BLaER1 treated with 17β-estradiol and CSF1 and Interleukin-3, amounts not matched to agents 10 nM and 100 nM (cell line): ENCODE results near the gene SHROOM3.

ENCODE experiments used
- H3K27ac ChIP-seq, 11 experiments: shearing (Covaris generic); formaldehyde crosslinking; 2 replicates each; pipeline ENCODE4 v1.8.1; 2022
- H3K27me3 ChIP-seq, 11 experiments: shearing (Covaris generic); formaldehyde crosslinking; 2 replicates each; pipeline ENCODE4 v1.8.1; 2022
- H3K36me3 ChIP-seq, 11 experiments: shearing (Covaris generic); formaldehyde crosslinking; 2 replicates each; pipeline ENCODE4 v1.8.1; 2022
- H3K4me1 ChIP-seq, 10 experiments: shearing (Covaris generic); formaldehyde crosslinking; 2 replicates each; pipeline ENCODE4 v1.8.1; 2022
- H3K4me2 ChIP-seq, 11 experiments: shearing (Covaris generic); formaldehyde crosslinking; 2 replicates each; pipeline ENCODE4 v1.8.1; 2022
- H3K4me3 ChIP-seq, 10 experiments: shearing (Covaris generic); formaldehyde crosslinking; 2 replicates each; pipeline ENCODE4 v1.8.1; 2022
- H3K9ac ChIP-seq, 11 experiments: shearing (Covaris generic); formaldehyde crosslinking; 2 replicates each; pipeline ENCODE4 v1.8.1; 2022
- H3K9me3 ChIP-seq, 11 experiments: shearing (Covaris generic); formaldehyde crosslinking; replicated peaks in 1 of 11; 2 replicates each; pipeline ENCODE4 v1.8.1; 2022
- H4K20me1 ChIP-seq, 11 experiments: shearing (Covaris generic); formaldehyde crosslinking; 2 replicates each; pipeline ENCODE4 v1.8.1; 2022
- Cebpa-rat ChIP-seq, 11 experiments: shearing (Covaris generic); IDR thresholded peaks; 2 replicates each; pipeline ENCODE4 v1.8.1; 2022

SHROOM3 gene

DNA sequence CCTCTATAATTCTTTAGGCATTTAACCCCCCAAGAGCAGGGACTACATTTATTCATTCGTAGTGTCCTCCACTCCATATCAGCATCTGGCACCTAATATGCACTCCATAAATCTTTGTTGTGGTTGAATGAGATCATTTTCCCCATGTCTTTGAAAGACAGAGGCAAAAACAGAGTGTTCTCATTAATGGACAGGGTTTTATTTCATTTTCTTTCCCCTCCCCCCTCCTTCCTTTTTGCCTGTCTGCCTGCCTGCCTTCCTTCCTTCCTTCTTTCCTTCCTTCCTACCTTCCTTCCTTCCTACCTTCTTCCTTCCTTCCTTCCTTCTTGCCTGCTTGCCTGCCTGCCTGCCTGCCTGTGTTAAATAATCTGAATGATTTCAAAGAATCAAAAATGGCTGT is 83.2 kb downstream of the SHROOM3 start:
- TF ChIP-seq Cebpa-rat (IDR thresholded peaks at IDR 0.05), result no peak
- H3K27ac ChIP-seq, result peak overlapping the region in 4 of 11 experiments; percentile 9 to 53 (median 33); a peak in 5 of 22 replicates
- H3K36me3 ChIP-seq, result no peaks in the 10 kb centered on the region
- no peak overlapping the region; a peak in 1 of 22 replicates for H3K9ac ChIP-seq
- H3K4me3 ChIP-seq, result no peak overlapping the region
- no peaks in the 10 kb centered on the region for H3K27me3 ChIP-seq
- H4K20me1 ChIP-seq, result no peaks in the 10 kb centered on the region
- peaks cover 17 to 38% (median 31%) of the 10 kb centered on the region in 10 experiments for H3K4me1 ChIP-seq
- peaks cover 14 to 46% (median 31%) of the 10 kb centered on the region in 11 experiments for H3K9me3 ChIP-seq
- H3K4me2 ChIP-seq, result peak overlapping the region in 9 of 11 experiments; percentile 24 to 61 (median 42); a peak in 16 of 22 replicates

GRCh38 chr4:76523593-76523992 is 88.6 kb downstream of the SHROOM3 start:
- Histone ChIP-seq H3K36me3 (no peaks in the 10 kb centered on the region), H3K4me1 (peaks cover 0 to 33% (median 24%) of the 10 kb centered on the region in 10 experiments; a peak in 16 of 20 replicates), H3K27me3 (no peaks in the 10 kb centered on the region), H3K4me2 (no peak overlapping the region), H3K4me3 (no peak overlapping the region), H4K20me1 (no peaks in the 10 kb centered on the region), H3K9ac (no peak overlapping the region), H3K9me3 (peaks cover 11 to 52% (median 27%) of the 10 kb centered on the region in 11 experiments), H3K27ac (no peak overlapping the region)
- TF ChIP-seq Cebpa-rat (IDR thresholded peaks at IDR 0.05), result no peak

- Histone ChIP-seq H3K4me3 (no peak overlapping the region), H3K9me3 (peaks cover 18 to 55% (median 33%) of the 10 kb centered on the region in 11 experiments), H3K4me1 (peaks cover 0 to 24% (median 17%) of the 10 kb centered on the region in 10 experiments; a peak in 16 of 20 replicates), H3K9ac (no peak overlapping the region), H3K27ac (no peak overlapping the region), H3K4me2 (peak overlapping the region in 9 of 11 experiments; percentile 15 to 72 (median 57); a peak in 13 of 22 replicates), H4K20me1 (no peaks in the 10 kb centered on the region), H3K36me3 (no peaks in the 10 kb centered on the region), H3K27me3 (no peaks in the 10 kb centered on the region)
- no peak for TF ChIP-seq Cebpa-rat (IDR thresholded peaks at IDR 0.05)
These were observed 90.7 kb downstream of the SHROOM3 start for GRCh38 chr4:76525751-76526150.

DNA sequence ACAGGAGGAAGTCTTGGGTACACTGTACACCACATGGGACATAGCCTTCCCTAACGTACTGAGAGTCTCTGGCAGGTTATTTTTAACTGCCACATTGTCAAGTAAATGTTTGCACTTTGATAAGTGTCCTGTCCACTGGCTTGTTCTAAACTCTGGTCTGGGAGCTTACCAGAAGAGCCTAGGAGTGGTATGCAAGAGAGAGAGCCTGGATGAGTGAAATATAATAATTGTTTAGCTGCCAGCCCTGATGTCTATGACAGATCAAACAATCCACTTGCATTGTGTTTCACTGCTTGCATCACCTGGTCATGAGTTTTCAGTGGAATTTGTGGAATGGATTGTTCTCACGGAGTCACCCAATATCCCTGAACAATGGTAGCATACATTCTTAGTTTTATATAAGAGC is 91.6 kb downstream of the SHROOM3 start:
- Histone ChIP-seq H3K9ac (no peak overlapping the region), H3K36me3 (no peaks in the 10 kb centered on the region), H3K9me3 (peaks cover 10 to 47% (median 27%) of the 10 kb centered on the region in 11 experiments), H3K4me3 (no peak overlapping the region), H3K4me1 (peaks cover 0 to 24% (median 17%) of the 10 kb centered on the region in 10 experiments; a peak in 16 of 20 replicates), H3K27ac (peak overlapping the region in 1 of 11 experiments; percentile 38; a peak in 3 of 22 replicates), H3K27me3 (no peaks in the 10 kb centered on the region), H4K20me1 (no peaks in the 10 kb centered on the region), H3K4me2 (peak overlapping the region in 9 of 11 experiments; percentile 15 to 72 (median 57); a peak in 17 of 22 replicates)
- no peak for TF ChIP-seq Cebpa-rat (IDR thresholded peaks at IDR 0.05)

GRCh38 chr4:76527666-76528065 is 92.6 kb downstream of the SHROOM3 start:
- H3K27me3 ChIP-seq, result no peaks in the 10 kb centered on the region

GRCh38 chr4:76531597-76531996 is 96.6 kb downstream of the SHROOM3 start:
- Histone ChIP-seq H3K4me2 (no peak overlapping the region), H3K36me3 (no peaks in the 10 kb centered on the region), H3K27ac (no peak overlapping the region), H3K4me1 (peaks cover 0 to 19% (median 7%) of the 10 kb centered on the region in 10 experiments; a peak in 16 of 20 replicates), H3K4me3 (no peak overlapping the region), H3K9me3 (peaks cover 0 to 21% (median 11%) of the 10 kb centered on the region in 11 experiments; a peak in 9 of 22 replicates), H4K20me1 (no peaks in the 10 kb centered on the region), H3K27me3 (no peaks in the 10 kb centered on the region), H3K9ac (no peak overlapping the region)
- TF ChIP-seq Cebpa-rat (IDR thresholded peaks at IDR 0.05), result no peak

More at GRCh38 chr4:76527666-76528065, 92.6 kb downstream of the SHROOM3 start:
- Histone ChIP-seq H3K27ac (no peak overlapping the region), H3K4me1 (peaks cover 0 to 24% (median 17%) of the 10 kb centered on the region in 10 experiments; a peak in 16 of 20 replicates), H3K4me2 (peak overlapping the region in 2 of 11 experiments; percentile 57 to 72; a peak in 2 of 22 replicates), H3K36me3 (no peaks in the 10 kb centered on the region), H4K20me1 (no peaks in the 10 kb centered on the region), H3K4me3 (no peak overlapping the region), H3K9ac (no peak overlapping the region), H3K9me3 (peaks cover 5 to 40% (median 20%) of the 10 kb centered on the region in 11 experiments; a peak in 14 of 22 replicates)
- TF ChIP-seq Cebpa-rat (IDR thresholded peaks at IDR 0.05), result no peak

GRCh38 chr4:76532805-76533204 is 97.8 kb downstream of the SHROOM3 start:
- H3K4me1 ChIP-seq, result peaks cover 0 to 7% (median 0%) of the 10 kb centered on the region in 10 experiments; a peak in 1 of 20 replicates
- H3K27me3 ChIP-seq, result no peaks in the 10 kb centered on the region
- H3K36me3 ChIP-seq, result no peaks in the 10 kb centered on the region
- TF ChIP-seq Cebpa-rat (IDR thresholded peaks at IDR 0.05), result no peak
- H3K4me2 ChIP-seq, result no peak overlapping the region
- H3K4me3 ChIP-seq, result no peak overlapping the region
- H3K9ac ChIP-seq, result no peak overlapping the region
- H3K27ac ChIP-seq, result no peak overlapping the region
- H4K20me1 ChIP-seq, result no peaks in the 10 kb centered on the region
- peaks cover 0 to 19% (median 12%) of the 10 kb centered on the region in 11 experiments; a peak in 8 of 22 replicates for H3K9me3 ChIP-seq

DNA sequence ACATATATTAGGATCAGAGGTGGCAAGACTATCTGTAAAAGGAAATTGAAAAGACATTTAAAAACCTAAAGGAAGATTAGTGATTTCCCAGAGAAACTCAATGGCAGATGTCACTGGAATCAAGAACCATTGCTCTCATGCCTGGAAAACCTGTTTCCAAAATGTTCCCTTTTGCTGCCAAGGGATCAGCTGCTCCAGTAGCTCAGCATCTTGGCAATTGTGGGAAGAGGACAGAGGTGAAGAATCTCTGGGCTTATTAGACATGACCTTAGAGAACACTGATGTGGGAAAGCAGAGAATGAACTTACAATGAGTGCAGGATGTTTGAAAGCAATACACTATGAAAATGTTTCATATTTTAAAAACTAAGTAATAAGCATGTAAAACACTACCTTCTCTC is 98.3 kb downstream of the SHROOM3 start:
- Histone ChIP-seq H3K4me2 (no peak overlapping the region), H3K4me3 (no peak overlapping the region), H3K27ac (no peak overlapping the region), H3K36me3 (no peaks in the 10 kb centered on the region), H3K9me3 (peaks cover 0 to 24% (median 12%) of the 10 kb centered on the region in 11 experiments; a peak in 8 of 22 replicates), H3K27me3 (no peaks in the 10 kb centered on the region), H3K4me1 (peaks cover 0 to 7% (median 0%) of the 10 kb centered on the region in 10 experiments; a peak in 1 of 20 replicates), H4K20me1 (no peaks in the 10 kb centered on the region), H3K9ac (no peak overlapping the region)
- TF ChIP-seq Cebpa-rat (IDR thresholded peaks at IDR 0.05), result no peak

GRCh38 chr4:76535603-76536372 is 100.8 kb downstream of the SHROOM3 start:
- Histone ChIP-seq H3K4me3 (no peak overlapping the region), H3K27me3 (no peaks in the 10 kb centered on the region), H3K9me3 (peaks cover 0 to 14% (median 0%) of the 10 kb centered on the region in 11 experiments; a peak in 4 of 22 replicates), H3K4me1 (peaks cover 0 to 14% (median 4%) of the 10 kb centered on the region in 10 experiments; a peak in 7 of 20 replicates), H3K27ac (no peak overlapping the region), H4K20me1 (no peaks in the 10 kb centered on the region), H3K9ac (no peak overlapping the region), H3K36me3 (no peaks in the 10 kb centered on the region), H3K4me2 (no peak overlapping the region)
- no peak for TF ChIP-seq Cebpa-rat (IDR thresholded peaks at IDR 0.05)
